ENCODE results near the gene KRTAP19-1. TPM values are rescaled to one million over a fixed set of nuclear protein-coding genes. Genes with fewer than 3 reads are reported as not detected.

KRTAP19-1 gene
- total and polyA plus RNA-seq, 11 donors: not detected

DNA sequence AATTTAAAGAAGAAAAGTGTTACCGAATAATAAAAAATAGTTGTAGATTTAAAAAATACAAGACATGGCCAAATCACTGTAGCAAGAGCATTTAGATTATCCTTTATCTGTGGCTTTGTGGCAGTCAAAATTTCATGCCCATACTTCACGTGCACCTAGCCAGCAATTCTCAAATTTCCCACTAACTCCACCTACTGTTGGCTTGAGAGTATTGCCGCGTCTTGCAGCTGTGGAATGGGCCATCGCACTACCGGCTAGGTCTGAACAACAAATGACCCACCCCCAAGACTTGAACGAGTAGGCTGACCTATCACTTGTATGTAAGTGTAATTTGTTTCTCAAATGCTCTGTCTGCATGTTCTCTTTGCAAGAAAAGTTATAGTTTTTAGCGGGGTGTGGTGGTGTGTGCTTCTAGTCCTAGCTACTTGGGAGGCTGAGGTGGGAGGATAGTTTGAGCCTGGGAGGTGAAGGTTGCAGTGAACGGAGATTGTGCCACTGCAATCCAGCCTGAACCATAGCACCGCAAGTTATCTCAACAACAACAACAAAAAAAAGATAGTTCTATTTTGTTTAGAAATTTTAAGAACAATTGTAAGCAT is 46.0 kb downstream of the KRTAP19-1 start:
- WGBS, 4 donors: 31 to 36% (median 31%) methylated on average over 10 of the region's 10 CpGs
- Histone ChIP-seq H3K27ac (no peak overlapping the region), H3K36me3 (no peaks in the 10 kb centered on the region), H3K27me3 (no peaks in the 10 kb centered on the region), H3K4me3 (no peak overlapping the region), H3K4me1 (no peaks in the 10 kb centered on the region), H3K9me3 (no peaks in the 10 kb centered on the region)
- DNase-seq (peak in 1 of 5 donors; percentile 7), ATAC-seq (no peak)
- intact Hi-C loops (cut with DNase I): loop anchor here in 2 of 10 donors (5.0 to 10.0 kb wide), 2 partner anchors 89 to 92 kb away; partner anchors contain the start of gene KRTAP23-1 (in 1 of the 2)
- TF ChIP-seq, protein P1, sequence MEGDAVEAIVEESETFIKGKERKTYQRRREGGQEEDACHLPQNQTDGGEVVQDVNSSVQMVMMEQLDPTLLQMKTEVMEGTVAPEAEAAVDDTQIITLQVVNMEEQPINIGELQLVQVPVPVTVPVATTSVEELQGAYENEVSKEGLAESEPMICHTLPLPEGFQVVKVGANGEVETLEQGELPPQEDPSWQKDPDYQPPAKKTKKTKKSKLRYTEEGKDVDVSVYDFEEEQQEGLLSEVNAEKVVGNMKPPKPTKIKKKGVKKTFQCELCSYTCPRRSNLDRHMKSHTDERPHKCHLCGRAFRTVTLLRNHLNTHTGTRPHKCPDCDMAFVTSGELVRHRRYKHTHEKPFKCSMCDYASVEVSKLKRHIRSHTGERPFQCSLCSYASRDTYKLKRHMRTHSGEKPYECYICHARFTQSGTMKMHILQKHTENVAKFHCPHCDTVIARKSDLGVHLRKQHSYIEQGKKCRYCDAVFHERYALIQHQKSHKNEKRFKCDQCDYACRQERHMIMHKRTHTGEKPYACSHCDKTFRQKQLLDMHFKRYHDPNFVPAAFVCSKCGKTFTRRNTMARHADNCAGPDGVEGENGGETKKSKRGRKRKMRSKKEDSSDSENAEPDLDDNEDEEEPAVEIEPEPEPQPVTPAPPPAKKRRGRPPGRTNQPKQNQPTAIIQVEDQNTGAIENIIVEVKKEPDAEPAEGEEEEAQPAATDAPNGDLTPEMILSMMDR (IDR thresholded peaks at IDR 0.05): peak; percentile 20 to 59 (median 50)
- no peak for TF ChIP-seq POLR2A (IDR thresholded peaks at IDR 0.05)

DNA sequence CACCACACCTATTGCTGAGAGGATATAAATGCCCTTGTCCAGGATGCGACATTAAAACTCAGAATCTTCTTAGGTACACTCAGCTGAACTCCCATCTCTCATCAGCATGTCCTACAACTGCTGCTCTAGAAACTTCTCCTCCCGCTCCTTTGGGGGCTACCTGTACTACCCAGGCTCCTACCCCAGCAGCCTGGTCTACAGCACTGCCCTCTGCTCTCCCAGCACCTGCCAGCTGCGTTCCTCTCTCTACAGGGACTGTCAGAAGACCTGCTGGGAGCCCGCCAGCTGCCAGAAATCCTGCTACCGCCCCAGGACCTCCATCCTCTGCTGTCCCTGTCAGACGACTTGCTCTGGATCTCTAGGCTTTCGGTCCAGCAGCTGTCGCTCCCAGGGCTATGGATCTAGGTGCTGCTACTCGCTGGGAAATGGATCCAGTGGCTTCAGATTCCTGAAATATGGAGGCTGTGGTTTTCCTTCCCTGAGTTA is 50.0 kb downstream of the KRTAP19-1 start, which contains the start of gene KRTAP13-4:
TSS of gene KRTAP13-4 (plus strand) at position 51 of the 486 bp plus-strand sequence. CDS start at position 107, 56 bp downstream.
- Histone ChIP-seq H3K27me3 (no peaks in the 10 kb centered on the region), H3K4me3 (no peak within 1 kb of the TSS), H3K9me3 (no peaks in the 10 kb centered on the region), H3K36me3 (no peaks in the 10 kb centered on the region), H3K27ac (no peak within 1 kb of the TSS), H3K4me1 (no peaks in the 10 kb centered on the region)
- TF ChIP-seq, protein P1 (IDR thresholded peaks at IDR 0.05): no peak
- no peak for TF ChIP-seq POLR2A (IDR thresholded peaks at IDR 0.05)
- no peak for ATAC-seq
- DNase-seq: peak in 1 of 5 donors; percentile 33
- intact Hi-C loops (cut with DNase I): loop anchor here in 2 of 10 donors (5.0 to 10.0 kb wide), 2 partner anchors 85 to 88 kb away; partner anchors contain the start of gene KRTAP23-1 (in 1 of the 2)
- WGBS, 4 donors: 76 to 79% (median 79%) methylated on average over 8 to 9 of the region's 9 CpGs

Other genes starting within 250 kb of the KRTAP19-1 start
- not detected for gene KRTAP24-1, start 197.4 kb downstream of the KRTAP19-1 start, total RNA-seq
- not detected for gene KRTAP24-1, start 197.4 kb downstream of the KRTAP19-1 start, polyA plus RNA-seq
- not detected for gene KRTAP25-1, start 190.9 kb downstream of the KRTAP19-1 start, total RNA-seq
- gene KRTAP25-1, start 190.9 kb downstream of the KRTAP19-1 start, polyA plus RNA-seq: not detected
- not detected for gene KRTAP26-1, start 160.1 kb downstream of the KRTAP19-1 start, total RNA-seq
- gene KRTAP26-1, start 160.1 kb downstream of the KRTAP19-1 start, polyA plus RNA-seq: not detected
- gene KRTAP27-1, start 142.7 kb downstream of the KRTAP19-1 start, total RNA-seq: not detected
- not detected for gene KRTAP27-1, start 142.7 kb downstream of the KRTAP19-1 start, polyA plus RNA-seq
- gene KRTAP23-1, start 131.8 kb downstream of the KRTAP19-1 start, total RNA-seq: not detected
- not detected for gene KRTAP23-1, start 131.8 kb downstream of the KRTAP19-1 start, polyA plus RNA-seq
- gene KRTAP13-2, start 108.1 kb downstream of the KRTAP19-1 start, total RNA-seq: not detected
- gene KRTAP13-2, start 108.1 kb downstream of the KRTAP19-1 start, polyA plus RNA-seq: not detected
- not detected for gene KRTAP13-1, start 84.3 kb downstream of the KRTAP19-1 start, total RNA-seq
- not detected for gene KRTAP13-1, start 84.3 kb downstream of the KRTAP19-1 start, polyA plus RNA-seq
- not detected for gene KRTAP13-3, start 54.4 kb downstream of the KRTAP19-1 start, total RNA-seq
- not detected for gene KRTAP13-3, start 54.4 kb downstream of the KRTAP19-1 start, polyA plus RNA-seq
- gene KRTAP13-4, start 50.1 kb downstream of the KRTAP19-1 start, total RNA-seq: not detected
- gene KRTAP13-4, start 50.1 kb downstream of the KRTAP19-1 start, polyA plus RNA-seq: not detected
- not detected for gene KRTAP15-1, start 40.1 kb downstream of the KRTAP19-1 start, total RNA-seq
- not detected for gene KRTAP15-1, start 40.1 kb downstream of the KRTAP19-1 start, polyA plus RNA-seq
- not detected for gene KRTAP19-2, start 7.1 kb upstream of the KRTAP19-1 start, total RNA-seq
- not detected for gene KRTAP19-2, start 7.1 kb upstream of the KRTAP19-1 start, polyA plus RNA-seq
- not detected for gene KRTAP19-3, start 11.6 kb upstream of the KRTAP19-1 start, total RNA-seq
- gene KRTAP19-3, start 11.6 kb upstream of the KRTAP19-1 start, polyA plus RNA-seq: not detected
- not detected for gene KRTAP19-4, start 16.8 kb upstream of the KRTAP19-1 start, total RNA-seq
- not detected for gene KRTAP19-4, start 16.8 kb upstream of the KRTAP19-1 start, polyA plus RNA-seq
- not detected for gene KRTAP19-5, start 21.8 kb upstream of the KRTAP19-1 start, total RNA-seq
- not detected for gene KRTAP19-5, start 21.8 kb upstream of the KRTAP19-1 start, polyA plus RNA-seq
- not detected for gene KRTAP19-6, start 61.5 kb upstream of the KRTAP19-1 start, total RNA-seq
- gene KRTAP19-6, start 61.5 kb upstream of the KRTAP19-1 start, polyA plus RNA-seq: not detected
- gene KRTAP19-7, start 80.9 kb upstream of the KRTAP19-1 start, total RNA-seq: not detected
- not detected for gene KRTAP19-7, start 80.9 kb upstream of the KRTAP19-1 start, polyA plus RNA-seq
- not detected for gene KRTAP22-2, start 110.0 kb upstream of the KRTAP19-1 start, total RNA-seq
- not detected for gene KRTAP22-2, start 110.0 kb upstream of the KRTAP19-1 start, polyA plus RNA-seq
- gene KRTAP6-3, start 112.1 kb upstream of the KRTAP19-1 start, total RNA-seq: not detected
- gene KRTAP6-3, start 112.1 kb upstream of the KRTAP19-1 start, polyA plus RNA-seq: not detected
- gene KRTAP6-2, start 118.5 kb upstream of the KRTAP19-1 start, total RNA-seq: not detected
- gene KRTAP6-2, start 118.5 kb upstream of the KRTAP19-1 start, polyA plus RNA-seq: not detected
- not detected for gene KRTAP22-1, start 120.7 kb upstream of the KRTAP19-1 start, total RNA-seq
- gene KRTAP22-1, start 120.7 kb upstream of the KRTAP19-1 start, polyA plus RNA-seq: not detected
- not detected for gene KRTAP6-1, start 133.6 kb upstream of the KRTAP19-1 start, total RNA-seq
- not detected for gene KRTAP6-1, start 133.6 kb upstream of the KRTAP19-1 start, polyA plus RNA-seq
- not detected for gene KRTAP20-1, start 136.1 kb upstream of the KRTAP19-1 start, total RNA-seq
- gene KRTAP20-1, start 136.1 kb upstream of the KRTAP19-1 start, polyA plus RNA-seq: not detected
- gene KRTAP20-4, start 140.3 kb upstream of the KRTAP19-1 start, total RNA-seq: not detected
- not detected for gene KRTAP20-4, start 140.3 kb upstream of the KRTAP19-1 start, polyA plus RNA-seq
- gene KRTAP20-2, start 154.8 kb upstream of the KRTAP19-1 start, total RNA-seq: not detected
- gene KRTAP20-2, start 154.8 kb upstream of the KRTAP19-1 start, polyA plus RNA-seq: not detected
- not detected for gene KRTAP20-3, start 162.5 kb upstream of the KRTAP19-1 start, total RNA-seq
- not detected for gene KRTAP20-3, start 162.5 kb upstream of the KRTAP19-1 start, polyA plus RNA-seq
- not detected for gene KRTAP21-3, start 238.4 kb upstream of the KRTAP19-1 start, total RNA-seq
- not detected for gene KRTAP21-3, start 238.4 kb upstream of the KRTAP19-1 start, polyA plus RNA-seq

Data from heart left ventricle (tissue), 16 donors.